ENCODE results near the gene TMC7.
"Not testable (repeated sequence)": the region's sequence is repeated elsewhere in the genome, so short reads cannot be mapped to it uniquely, and the experiment has no call there.

Gene TMC7

DNA sequence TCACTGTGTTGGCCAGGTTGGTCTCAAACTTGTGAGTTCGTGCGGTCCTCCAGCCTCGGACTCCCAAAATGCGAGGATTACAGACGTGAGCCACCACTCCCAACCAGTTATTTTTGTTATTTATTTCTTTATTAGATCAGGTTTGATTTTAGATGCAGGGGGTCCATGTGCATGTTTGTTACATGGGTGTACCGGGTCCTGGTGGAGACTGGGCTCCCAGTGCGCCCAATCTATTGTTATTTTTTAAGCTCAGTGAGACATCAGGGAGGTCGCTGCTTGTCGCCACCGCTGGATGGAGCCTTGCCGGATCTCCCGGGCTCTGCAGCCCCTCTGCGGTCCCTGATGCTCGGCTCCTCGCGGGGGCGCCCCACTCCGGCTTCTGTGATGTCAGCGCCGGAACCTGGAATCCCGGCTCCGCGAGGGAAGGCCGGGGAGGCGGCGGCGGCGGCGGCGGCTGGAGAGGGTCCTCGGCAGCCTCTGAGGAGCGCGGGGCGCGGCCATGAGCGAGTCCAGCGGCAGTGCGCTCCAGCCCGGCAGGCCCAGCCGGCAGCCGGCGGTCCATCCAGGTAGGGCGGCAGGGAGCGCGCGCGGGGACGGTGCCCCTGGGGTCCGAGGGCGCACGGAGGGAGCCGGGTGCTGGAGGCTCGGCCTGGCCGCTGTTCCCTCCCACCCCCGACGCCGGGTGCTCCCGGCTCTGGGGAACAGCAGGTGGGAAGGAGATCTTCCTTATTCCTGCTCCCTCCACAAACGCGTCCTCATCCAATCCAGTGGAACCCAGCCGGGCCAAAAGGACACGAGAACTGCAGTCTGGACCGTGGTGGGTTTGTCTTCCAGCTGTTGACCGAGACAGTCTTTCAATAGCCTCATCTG lies at the start of gene TMC7:
TMC7 (plus strand) TSS at position 370 of the 870 bp plus-strand sequence; CDS start at position 500, 130 bp downstream.
- DNase-seq: no peak

DNA sequence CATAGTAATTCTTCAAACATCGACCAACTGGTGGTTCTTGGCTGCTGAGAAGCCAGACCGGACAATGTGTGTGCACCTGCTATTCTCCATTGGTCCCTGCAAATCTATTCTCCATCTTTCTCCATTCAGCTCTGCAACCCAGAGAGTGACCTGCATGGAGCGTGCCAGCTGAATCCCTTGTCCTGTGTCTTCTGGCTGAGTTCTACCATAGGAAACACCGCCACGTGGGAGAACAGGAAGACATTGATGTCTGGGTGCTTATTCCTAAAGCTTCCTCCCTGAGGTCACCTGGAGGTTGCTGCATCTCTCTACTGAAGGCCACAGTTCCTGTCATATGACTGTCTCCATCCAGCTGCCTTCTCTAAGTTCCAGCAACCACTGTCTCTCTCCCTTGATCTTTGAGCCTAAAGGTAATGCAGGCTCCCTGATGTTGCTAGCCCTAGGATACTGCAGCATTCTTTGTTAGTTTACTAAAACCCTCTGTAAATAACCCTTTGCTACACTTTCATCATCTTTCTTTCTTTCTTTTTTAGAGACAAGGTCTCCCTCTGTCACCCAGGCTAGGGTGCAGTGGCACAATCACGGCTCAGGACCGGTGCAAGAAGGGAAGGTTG lies 46.9 kb upstream of the TMC7 start:
- no peak for DNase-seq

DNA sequence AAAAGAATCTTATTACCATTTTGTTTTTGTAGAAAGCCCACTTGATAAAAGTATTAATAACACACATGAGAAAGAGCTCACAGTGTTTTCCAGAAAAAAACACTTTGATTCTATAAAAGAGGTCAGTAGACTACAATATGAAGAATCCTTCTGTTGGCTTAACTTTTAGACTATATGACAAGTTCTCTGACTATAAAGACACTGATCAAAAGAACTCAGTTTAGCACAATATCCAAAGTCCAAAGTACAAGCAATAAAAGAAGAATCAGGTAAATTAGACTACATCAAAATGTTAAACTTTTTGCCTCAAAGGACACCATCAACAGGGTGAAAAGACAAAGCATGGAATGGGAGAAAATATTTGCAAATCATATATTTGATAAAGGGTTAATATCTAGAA lies 46.3 kb upstream of the TMC7 start:
- no peak for DNase-seq

- no peak for DNase-seq
These were observed 44.7 kb upstream of the TMC7 start for GRCh38 chr16:18938986-18939385.

GRCh38 chr16:18941471-18941870 lies 42.3 kb upstream of the TMC7 start:
- no peak for DNase-seq

GRCh38 chr16:18942061-18942460 lies 41.7 kb upstream of the TMC7 start:
- no peak for DNase-seq

DNA sequence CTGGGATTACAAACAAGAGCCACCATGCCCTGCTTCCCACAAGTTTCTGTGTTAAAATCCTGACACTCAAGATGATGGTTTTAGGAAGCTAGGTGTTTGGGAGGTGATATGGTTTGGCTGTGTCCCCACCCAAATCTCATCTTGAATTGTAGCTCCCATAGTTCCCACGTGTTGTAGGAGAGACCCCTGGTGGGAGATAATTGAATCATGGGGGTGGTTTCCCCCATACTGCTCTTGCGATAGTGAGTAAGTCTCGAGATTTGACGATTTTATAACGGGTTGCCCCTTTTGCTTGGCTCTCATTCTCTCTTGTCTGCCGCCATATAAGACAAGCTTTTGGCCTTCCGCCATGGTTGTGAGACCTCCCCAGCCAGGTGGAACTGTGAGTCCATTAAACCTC lies 40.3 kb upstream of the TMC7 start:
- no peak for DNase-seq

DNA sequence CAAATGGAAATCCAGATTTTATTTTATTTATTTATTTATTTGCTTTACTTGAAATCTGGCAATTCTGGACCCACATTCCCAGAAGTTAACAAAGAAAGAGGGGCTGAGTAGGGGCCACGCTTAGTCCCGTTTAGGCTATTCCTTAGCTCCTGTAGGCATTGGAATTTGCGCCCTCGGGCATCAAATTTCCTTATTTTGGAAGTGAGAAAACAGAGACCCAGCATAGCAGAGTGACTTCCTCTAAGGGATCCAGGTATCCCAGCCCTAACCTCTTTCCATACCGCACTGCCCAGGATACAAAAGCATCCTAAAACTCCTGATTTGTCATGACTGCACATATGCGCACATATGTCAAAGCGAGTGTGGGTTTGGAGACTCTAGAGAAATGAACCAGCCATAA lies 38.5 kb upstream of the TMC7 start:
- no peak for DNase-seq

GRCh38 chr16:18948372-18949020 lies 35.2 kb upstream of the TMC7 start:
- no peak for DNase-seq

DNA sequence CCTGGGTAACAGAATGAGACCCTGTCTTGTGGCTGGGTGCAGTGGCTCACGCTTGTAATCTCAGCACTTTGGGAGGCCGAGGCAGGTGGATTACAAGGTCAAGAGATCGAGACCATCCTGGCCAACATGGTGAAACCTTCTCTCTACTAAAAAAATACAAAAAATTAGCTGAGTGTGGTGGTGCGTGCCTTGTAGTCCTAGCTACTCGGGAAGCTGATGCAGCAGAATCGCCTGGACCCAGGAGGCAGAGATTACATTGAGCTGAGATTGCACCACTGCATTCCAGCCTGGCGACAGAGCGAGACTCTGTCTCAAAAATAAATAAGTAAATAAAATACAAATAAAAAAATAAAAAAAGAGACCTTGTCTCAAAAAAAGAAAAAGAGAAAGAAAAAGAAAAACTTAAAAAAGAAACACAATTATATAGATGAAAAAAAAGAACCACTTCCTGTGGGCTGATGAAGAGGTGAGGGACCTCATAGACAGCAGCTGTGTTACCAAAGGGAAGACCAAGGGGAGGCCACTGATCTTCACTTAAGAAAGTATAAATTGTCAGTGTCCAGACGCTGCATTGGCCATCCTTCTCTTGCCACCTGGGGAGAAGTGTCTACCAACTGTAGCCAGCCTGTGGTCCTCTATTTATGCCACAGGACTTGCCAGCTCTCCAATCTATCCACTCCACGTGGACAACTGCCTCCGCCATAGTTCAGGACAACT lies 33.1 kb upstream of the TMC7 start:
- no peak for DNase-seq

DNA sequence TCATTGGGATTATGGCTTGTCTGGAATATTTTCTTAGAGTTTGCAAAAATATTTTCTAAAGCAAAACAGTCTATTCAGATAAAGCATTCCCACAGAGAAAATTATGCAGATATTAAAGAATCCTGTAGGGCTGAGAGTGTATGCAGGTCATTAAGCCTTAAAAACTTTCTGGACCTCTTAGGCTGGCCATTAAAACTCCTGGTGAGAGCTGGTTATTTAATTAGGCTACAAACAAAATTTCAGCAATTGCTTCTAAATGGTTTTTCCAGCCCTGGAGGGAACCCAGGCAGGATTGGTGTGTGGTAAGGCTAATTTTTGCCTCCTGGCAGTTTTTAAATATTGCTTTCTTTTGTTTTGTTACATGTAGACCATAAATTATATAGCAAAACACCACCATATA lies 30.2 kb upstream of the TMC7 start:
- no peak for DNase-seq

GRCh38 chr16:18955874-18956580 lies 27.7 kb upstream of the TMC7 start:
- peak; percentile 37 for DNase-seq

- DNase-seq: not testable (repeated sequence)
These were observed 27.0 kb upstream of the TMC7 start for GRCh38 chr16:18956658-18957241.

- no peak for DNase-seq
These were observed 25.1 kb upstream of the TMC7 start for GRCh38 chr16:18958621-18959029.

GRCh38 chr16:18959031-18959505 lies 24.7 kb upstream of the TMC7 start:
- DNase-seq: no peak

- no peak for DNase-seq
These were observed 18.2 kb upstream of the TMC7 start for GRCh38 chr16:18965555-18965954.

GRCh38 chr16:18966791-18967190 lies 16.9 kb upstream of the TMC7 start:
- DNase-seq: no peak

DNA sequence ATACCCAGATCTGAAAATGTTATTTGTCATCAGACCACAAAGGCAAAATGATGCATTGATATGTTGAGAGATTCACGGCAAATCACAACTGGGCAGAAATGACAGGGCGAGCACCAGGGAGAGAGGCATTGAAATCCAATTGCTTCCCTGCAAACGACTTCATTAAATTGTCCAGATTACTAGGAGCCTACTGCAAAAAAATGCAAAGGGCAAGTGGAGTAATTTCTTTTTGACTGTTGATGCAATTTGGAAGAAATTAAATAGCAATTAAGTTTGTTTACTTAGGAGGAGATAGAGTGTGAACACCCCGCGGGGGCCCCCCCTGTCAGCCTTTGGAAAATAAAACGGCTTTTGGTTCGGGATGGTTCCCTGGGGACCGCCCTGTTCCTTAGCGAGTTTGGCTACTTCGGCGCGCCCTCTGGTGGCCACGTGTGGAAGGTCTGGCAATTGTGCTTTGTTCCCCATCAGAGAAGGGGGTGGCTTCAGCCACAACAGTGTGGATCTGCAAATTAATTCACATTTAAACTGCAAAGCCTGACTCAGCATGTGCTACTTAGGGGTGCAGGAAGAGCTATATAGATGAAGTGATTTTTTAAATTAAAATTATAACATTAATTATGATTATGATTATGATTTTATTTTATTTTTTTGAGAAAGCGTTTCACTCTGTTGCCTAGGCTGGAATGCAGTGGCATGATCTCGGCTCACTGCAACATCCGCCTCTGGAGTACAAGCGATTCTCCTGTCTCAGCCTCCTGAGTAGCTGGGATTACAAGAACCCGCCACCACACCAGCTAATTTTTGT lies 14.5 kb upstream of the TMC7 start:
- peak; percentile 86 for DNase-seq

- DNase-seq: no peak
These were observed 13.9 kb upstream of the TMC7 start for GRCh38 chr16:18969855-18970240.

DNA sequence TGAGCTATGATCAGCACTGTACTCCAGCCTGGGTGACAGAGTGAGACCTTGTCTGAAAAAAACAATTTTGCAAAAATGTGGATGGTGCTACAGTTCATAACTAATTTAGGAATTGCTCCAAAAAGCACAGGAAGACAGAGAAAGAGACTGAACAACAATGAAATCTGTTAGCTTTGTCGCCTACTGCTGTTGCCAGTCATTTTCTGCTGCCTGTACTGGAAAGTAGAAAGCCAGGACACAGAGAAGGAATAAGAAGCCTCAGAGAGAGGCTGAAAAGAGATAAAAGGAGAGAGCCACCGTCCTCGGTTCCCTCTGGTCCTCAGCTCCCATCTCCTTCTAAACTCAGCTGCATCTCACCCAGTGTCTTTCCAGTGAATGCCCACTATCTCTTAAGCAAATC lies 8.6 kb upstream of the TMC7 start:
- no peak for DNase-seq

DNA sequence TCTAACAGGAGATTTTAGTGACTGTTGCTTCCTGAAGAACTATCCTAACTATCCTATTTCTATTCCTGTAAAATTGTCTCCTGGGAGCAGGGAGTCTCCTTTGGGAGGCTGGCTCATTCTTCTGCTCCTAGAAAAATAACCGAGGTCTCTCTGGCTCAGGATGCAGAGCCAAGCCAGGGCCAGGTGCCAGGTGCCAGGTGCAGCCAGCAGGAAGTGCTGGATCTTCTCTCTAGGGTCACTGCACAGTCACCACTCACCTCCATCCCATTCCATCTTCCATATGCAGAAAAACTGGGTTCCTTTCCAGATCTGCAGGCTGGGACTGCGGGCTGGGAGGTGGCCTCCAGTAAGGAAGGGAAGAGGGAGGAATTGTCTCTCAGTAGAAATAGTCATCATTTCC lies 3.8 kb upstream of the TMC7 start:
- DNase-seq: no peak

All from activated CD4-positive, CD25-positive, alpha-beta regulatory T cell treated with anti-CD3 and anti-CD28 coated beads, Interleukin-2, amount 50 U/mL, for 72 hours (primary cell).